Activated CD8-positive, alpha-beta memory T cell treated with anti-CD3 and anti-CD28 coated beads, Interleukin-2, amount 50 U/mL, for 1 hour (primary cell): ENCODE results near the gene UBTD2.
"Not testable (repeated sequence)": the region's sequence is repeated elsewhere in the genome, so short reads cannot be mapped to it uniquely, and the experiment has no call there.

ENCODE experiments used
- DNase-seq: peaks from one replicate; pipeline ENCODE4 v3.0.0-alpha.2; 2020; ENCODE audit errors: extremely low read depth

The UBTD2 gene

GRCh38 chr5:172293054-172293744 is 9.6 kb upstream of the UBTD2 start:
- no peak for DNase-seq

GRCh38 chr5:172291837-172292236 is 8.3 kb upstream of the UBTD2 start:
- not testable (repeated sequence) for DNase-seq

DNA sequence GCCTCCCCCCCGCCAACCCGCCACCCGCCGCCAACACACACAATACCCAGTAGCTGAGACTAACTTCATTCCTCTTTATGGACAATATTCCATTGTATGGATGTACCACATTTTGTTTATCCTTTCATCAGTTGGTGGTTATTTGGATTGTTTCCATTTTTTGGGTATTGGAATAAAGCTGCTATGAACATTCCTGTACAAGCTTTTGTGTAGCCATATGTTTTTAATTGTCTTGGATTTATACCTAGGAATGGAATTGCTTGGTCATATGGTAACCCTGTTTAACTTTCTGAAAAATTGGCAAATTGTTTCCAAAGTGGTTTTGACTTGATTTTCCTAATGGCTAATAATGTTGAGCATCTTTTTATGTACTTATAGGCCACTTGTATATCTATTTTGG is 4.9 kb upstream of the UBTD2 start:
- DNase-seq, result no peak

DNA sequence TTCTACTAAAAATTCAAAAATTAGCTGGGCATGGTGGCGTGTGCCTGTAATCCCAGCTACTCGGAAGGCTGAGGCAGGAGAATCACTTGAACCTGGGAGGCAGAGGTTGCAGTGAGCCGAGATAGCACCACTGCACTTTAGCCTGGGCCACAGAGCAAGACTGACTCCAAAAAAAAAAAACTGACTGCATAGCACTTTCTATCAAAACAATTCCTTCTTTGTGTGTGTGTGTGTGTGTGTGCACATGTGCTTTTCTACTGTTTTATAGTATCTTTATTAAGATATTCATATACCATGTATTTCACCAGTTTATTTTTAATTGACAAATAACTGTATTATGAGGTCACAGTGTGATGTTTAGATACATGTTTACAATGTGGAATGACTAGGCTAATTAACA is 3.6 kb upstream of the UBTD2 start:
- not testable (repeated sequence) for DNase-seq

DNA sequence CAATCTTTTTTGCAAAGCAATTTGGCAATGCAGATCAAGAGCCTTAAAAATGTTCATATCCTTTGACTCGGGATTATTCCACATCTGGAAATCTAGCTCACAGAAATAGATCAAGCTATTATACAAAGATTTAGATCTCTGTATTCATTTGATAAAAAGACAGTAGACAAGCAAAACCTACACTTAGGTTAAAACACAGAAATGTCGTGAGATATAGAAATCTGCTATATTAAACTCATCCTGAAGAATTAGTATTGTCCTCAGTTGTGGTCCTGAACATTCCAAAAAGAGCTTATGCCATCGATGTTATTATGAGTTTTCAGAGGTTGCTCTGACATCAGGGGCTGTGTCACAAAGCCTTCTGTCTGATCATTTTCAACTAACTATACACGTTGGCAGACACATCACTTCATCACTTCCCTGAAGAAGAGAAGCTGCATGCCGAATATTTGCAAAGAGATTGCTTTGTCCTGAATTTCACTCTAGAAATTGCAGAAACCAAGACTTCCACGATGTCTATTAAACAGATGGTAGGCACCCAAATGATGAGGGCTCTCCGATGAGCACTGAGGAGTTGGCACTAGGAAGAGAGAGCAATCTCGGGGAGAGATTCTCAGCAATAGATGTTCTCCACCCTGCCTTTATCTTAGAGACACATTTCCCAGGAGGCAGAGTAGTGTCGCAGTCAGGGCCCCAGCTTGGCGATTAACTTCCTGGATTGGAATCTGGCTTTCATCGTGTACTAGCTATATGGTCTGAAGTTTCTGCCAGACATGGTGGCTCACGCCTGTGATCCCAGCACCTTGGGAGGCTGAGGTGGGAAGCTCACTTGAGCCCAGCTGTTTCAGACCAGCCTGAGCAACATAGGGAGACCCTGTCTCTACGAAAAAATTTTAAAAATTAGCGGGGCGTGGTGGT is 1.9 kb upstream of the UBTD2 start:
- DNase-seq, result no peak

GRCh38 chr5:172284611-172284980 is 1.0 kb upstream of the UBTD2 start:
- no peak for DNase-seq

DNA sequence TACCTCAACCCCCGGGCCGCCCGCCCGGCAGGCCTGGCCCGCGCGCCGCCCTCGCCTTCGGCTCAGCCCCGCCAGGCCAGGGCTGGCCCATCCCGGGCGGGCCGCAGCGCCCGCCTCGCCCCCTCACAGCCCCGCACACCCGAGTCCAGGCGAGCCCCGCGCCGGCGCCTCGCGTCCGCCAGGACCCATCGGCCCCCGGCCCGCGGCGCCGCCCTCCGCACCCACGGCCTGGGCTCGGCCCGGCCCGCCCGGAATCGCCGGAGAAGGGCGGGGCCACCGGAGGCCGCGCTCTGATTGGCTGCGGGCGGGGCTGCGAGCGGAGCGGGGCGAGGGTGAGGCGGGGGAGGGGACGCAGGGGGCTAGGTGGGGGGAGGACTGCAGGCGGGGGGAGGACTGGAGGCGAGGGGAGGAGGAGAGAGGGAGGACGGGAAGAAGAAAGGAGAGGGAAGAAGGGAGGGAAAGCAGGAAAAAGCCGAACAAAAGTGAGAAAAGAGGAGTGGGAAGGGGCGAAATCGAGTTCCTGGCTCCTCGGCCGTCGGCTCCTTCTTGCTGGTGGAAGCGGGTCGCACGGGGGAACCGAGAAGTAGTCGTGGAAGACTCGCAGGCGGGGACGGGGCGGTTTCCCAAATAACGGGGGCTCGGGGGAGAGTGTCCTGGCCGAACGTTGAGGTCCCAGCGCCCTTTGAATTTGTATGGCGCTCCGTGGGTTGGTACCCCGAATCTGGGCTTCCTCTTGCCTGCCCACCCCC is 472 bp upstream of the UBTD2 start:
- no peak for DNase-seq

- DNase-seq, result no peak
Measured at GRCh38 chr5:172282272-172283019, 1.1 kb downstream of the UBTD2 start.

DNA sequence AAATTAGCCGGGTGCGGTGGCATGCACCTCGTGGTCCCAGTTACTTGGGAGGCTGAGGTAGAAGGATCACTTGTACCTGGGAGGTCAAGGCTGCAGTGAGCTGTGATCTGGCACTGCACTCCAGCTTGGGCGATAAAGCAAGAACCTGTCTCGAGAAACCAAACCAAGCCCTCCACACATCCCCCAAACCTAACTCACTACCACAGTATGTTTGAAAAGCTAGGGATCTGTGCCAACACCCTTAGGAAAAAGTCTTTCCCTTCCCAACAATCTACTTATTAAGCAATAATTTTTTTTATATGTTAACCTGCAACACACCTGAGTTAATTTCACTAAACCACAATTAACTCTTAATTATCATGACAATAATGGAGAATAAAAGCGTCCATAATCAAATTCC is 2.2 kb downstream of the UBTD2 start:
- no peak for DNase-seq

DNA sequence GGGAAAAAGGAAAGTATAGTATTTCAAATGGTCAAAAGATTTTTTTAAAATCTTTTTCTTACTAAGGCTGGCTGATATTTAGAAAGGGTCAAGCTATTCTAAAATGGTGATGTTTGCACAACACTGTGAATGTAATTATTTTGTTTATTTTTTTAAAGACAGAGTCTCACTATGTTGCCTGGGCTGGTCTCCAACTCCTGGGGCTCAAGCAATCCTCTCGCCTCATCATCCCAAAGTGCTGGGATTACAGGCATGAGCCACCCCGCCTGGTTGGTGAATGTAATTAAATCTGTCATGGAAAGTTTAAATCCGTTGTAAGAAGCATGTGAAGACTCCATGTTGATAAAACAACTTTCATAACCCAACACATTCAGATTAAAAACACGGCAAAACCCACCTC is 2.6 kb downstream of the UBTD2 start:
- DNase-seq, result no peak

GRCh38 chr5:172280317-172280716 is 3.2 kb downstream of the UBTD2 start:
- no peak for DNase-seq

DNA sequence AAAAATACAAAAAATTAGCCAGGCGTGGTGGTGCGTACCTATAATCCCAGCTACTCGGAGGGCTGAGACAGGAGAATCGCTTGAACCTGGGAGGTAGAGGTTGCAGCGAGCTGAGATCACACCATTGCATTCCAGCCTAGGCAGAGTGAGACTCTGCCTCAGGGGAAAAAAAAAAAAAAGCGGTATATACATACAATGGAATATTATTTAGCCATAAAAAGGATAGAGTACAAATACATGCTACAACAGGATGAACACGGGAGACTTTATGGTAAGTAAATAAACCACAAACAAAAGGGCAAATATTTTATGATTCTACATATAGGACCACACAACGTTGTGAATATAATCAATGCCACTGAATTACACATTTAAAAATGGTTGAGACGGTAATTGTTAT is 5.2 kb downstream of the UBTD2 start:
- no peak for DNase-seq

DNA sequence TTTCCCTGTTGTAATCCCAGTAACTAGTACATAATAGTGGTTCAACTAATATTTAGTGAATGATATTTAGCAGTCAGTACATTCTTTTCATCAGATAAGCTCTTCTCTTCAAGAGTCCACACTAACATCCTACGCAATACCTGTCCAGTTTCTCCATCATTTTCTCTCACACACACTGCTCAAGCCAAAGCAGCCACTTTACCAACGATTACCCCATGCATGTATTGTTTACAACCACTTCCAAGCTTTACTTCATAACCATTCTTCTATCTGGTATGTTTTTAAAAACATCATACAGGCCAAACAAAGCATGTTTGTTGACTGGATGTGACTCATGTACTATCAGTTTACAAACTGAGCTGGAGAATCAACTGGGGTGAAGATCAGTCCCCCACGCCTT is 7.3 kb downstream of the UBTD2 start:
- DNase-seq, result no peak

- DNase-seq, result no peak
Measured at GRCh38 chr5:172274951-172275753, 8.4 kb downstream of the UBTD2 start.

GRCh38 chr5:172267943-172268342 is 15.6 kb downstream of the UBTD2 start:
- no peak for DNase-seq

DNA sequence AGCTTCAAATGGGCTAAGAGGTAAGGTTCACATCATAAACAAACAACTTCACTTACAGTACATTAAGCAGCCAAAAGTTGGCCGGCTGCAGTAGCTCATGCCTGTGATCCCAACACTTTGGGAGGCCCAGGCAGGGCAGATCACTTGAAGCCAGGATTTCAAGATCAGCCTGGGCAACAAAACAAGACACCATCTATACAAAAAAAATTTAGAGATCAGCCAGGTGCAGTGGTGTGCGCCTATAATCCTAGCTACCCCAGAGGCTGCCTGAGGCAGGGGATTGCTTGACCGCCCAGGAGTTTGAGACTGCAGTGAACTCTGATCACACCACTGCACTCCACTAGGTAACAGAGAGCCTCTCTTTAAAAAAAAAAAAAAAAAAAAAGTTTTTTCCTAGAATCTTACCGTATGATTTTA is 16.9 kb downstream of the UBTD2 start:
- no peak for DNase-seq

- DNase-seq, result no peak
Measured at GRCh38 chr5:172266071-172266675, 17.4 kb downstream of the UBTD2 start.

DNA sequence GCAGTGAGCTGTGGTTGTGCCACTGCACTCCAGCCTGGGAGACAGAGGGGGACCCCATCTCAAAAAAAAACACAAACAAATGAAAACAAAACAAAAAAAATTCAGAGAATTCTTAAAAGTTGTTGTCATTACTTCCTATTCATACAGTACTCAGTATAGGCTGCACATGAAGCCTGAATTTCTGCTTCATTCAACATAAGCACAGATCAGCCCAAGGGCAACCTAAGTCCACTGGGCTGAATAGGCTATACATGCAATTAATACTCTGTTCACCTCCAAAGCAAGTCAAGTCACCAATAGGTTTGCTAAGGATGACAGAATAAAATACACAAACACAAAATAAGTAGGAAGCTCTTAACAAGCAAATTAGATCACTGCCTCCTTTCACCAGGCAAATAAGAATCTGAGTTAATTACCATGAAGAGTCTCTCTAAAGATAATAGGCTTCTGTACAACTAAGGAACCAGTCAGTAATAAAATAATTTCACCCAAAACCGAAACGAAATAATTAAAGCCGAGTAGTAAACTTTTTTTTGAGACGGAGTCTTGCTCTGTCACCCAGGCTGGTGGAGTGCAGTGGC is 18.7 kb downstream of the UBTD2 start:
- no peak for DNase-seq

GRCh38 chr5:172255444-172255843 is 28.1 kb downstream of the UBTD2 start:
- no peak for DNase-seq

DNA sequence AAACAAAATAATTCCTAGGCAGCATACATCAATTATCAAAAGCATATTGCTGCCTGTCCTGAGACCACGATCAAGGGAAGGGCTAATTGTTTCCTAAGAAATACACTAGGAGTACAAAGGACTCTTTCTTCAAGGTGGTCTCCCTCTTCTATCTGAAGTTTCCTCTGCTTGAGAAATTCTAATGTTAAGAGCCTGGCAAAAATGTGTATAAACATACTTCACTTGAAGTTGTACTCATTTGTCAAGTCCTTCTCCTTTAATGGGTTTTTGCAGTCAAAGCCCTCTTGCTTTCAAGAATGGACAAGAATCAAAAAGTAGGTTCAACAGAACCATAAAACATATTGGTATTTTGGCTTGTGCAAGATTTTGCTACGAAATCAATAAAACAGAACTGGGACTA is 31.1 kb downstream of the UBTD2 start:
- DNase-seq, result no peak
